GM19452 (cell line): Measurements from ENCODE around the gene ZNF423.

Experiments
- ATAC-seq: cut with Tn5 transposase; IDR thresholded peaks from one replicate; pipeline ENCODE4 v1.9.1; 2021; ENCODE audit not compliant: unreplicated experiment

ZNF423 gene

GRCh38 chr16:49467540-49468372 lies 388.2 kb downstream of the ZNF423 start:
- no peak for ATAC-seq

- ATAC-seq: no peak
Observed at GRCh38 chr16:49466881-49467280, 389.0 kb downstream of the ZNF423 start.

- ATAC-seq: no peak
Observed at GRCh38 chr16:49466529-49466831, 389.4 kb downstream of the ZNF423 start.

- ATAC-seq: no peak
Observed at GRCh38 chr16:49465661-49466528, 390.0 kb downstream of the ZNF423 start.

- no peak for ATAC-seq
Observed at GRCh38 chr16:49464877-49465504, 390.9 kb downstream of the ZNF423 start.

- no peak for ATAC-seq
Observed at GRCh38 chr16:49464093-49464492, 391.8 kb downstream of the ZNF423 start.

- peak; percentile 72 for ATAC-seq
Observed at GRCh38 chr16:49463529-49463928, 392.4 kb downstream of the ZNF423 start.

- no peak for ATAC-seq
Observed at GRCh38 chr16:49462989-49463371, 392.9 kb downstream of the ZNF423 start.

GRCh38 chr16:49462362-49462988 lies 393.4 kb downstream of the ZNF423 start:
- ATAC-seq: no peak

- ATAC-seq: no peak
Observed at GRCh38 chr16:49461517-49461951, 394.4 kb downstream of the ZNF423 start.

- no peak for ATAC-seq
Observed at GRCh38 chr16:49460786-49461470, 395.0 kb downstream of the ZNF423 start.

GRCh38 chr16:49459953-49460735 lies 395.8 kb downstream of the ZNF423 start:
- no peak for ATAC-seq

GRCh38 chr16:49458656-49459445 lies 397.1 kb downstream of the ZNF423 start:
- no peak for ATAC-seq

GRCh38 chr16:49458243-49458642 lies 397.7 kb downstream of the ZNF423 start:
- ATAC-seq: no peak

GRCh38 chr16:49457196-49457595 lies 398.7 kb downstream of the ZNF423 start:
- ATAC-seq: no peak

- ATAC-seq: no peak
Observed at GRCh38 chr16:49456763-49457162, 399.1 kb downstream of the ZNF423 start.

GRCh38 chr16:49455991-49456745 lies 399.7 kb downstream of the ZNF423 start:
- ATAC-seq: no peak
